SW480 (cell line): ENCODE results near the gene EEF1B2.
"Not testable (repeated sequence)": the region's sequence is repeated elsewhere in the genome, so short reads cannot be mapped to it uniquely, and the experiment has no call there.

Source experiments
- DNase-seq: peaks from one replicate; pipeline ENCODE4 v3.0.0-alpha.2; 2016; ENCODE audit warnings: low spot score

EEF1B2 gene

GRCh38 chr2:206159346-206160124 lies at the start of gene EEF1B2, which contains the start of gene NDUFS1:
TSS of gene EEF1B2 (plus strand) at chr2:206159895. CDS start at chr2:206159980, 85 bp downstream.
TSS of gene NDUFS1 (minus strand) at chr2:206159444. CDS start at chr2:206153678, 5,766 bp downstream.
- DNase-seq, result peak; percentile 96

DNA sequence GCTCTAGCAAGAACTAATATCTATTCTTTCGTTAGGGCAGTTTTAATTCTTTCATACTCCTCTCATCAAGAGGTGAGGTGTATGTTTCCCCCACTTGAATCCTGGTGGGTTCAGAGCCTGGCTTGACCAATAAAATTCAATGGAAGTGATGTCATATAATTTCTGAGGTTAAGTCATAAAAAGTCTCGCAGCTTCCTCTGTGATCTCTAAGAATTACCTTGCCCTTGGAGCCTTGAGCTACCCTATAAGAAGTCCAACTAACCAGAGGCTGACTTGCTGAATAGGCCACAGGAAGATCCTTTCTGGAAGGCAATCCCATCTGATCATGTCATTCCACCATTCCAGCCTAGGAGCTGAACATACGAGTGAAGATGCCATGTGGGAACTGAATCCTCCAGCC lies 47.6 kb upstream of the EEF1B2 start:
- no peak for DNase-seq

- DNase-seq, result no peak
Observed at GRCh38 chr2:206112846-206113547, 46.7 kb upstream of the EEF1B2 start.

GRCh38 chr2:206115026-206115578 lies 44.6 kb upstream of the EEF1B2 start:
- DNase-seq, result no peak

- no peak for DNase-seq
Observed at GRCh38 chr2:206116278-206116677, 43.4 kb upstream of the EEF1B2 start.

- DNase-seq, result not testable (repeated sequence)
Observed at GRCh38 chr2:206122569-206122968, 37.1 kb upstream of the EEF1B2 start.

DNA sequence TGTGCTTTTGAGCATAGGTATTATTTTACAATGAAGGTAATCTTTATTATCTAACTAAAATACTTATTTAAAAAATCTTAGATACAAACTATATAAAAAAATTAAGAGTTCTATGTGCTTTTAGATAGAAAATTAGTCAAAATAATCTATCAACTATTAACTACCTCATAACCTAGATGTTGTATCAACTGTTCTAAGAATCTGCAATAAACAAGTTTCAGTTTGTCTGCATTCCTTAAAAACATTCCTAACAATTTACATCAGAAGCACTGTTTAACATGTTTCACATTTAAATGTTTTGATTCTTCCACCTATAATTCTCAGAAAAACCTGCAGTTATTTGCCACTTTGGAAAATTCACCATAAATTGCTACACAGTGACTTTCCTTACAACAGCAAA lies 33.8 kb upstream of the EEF1B2 start:
- DNase-seq, result no peak

GRCh38 chr2:206127656-206128055 lies 32.0 kb upstream of the EEF1B2 start:
- DNase-seq, result peak; percentile 24

DNA sequence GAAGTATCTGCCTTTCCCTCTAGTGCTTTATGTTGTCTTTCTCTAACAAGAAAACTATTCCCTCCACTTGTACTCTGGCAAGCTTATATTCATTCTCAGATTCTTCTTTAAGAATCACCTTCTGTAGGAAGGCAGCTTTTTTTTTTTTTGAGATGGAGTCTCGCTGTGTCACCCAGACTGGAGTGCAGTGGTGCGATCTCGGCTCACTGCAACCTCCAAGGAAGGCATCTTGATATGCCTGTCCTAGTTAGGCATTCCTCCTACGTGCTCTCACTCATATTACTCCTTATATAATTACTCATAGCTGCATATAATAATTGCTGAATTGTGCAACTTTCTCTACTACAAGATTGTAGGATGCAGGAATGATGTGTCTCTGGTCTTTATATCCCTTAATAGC lies 16.2 kb upstream of the EEF1B2 start:
- DNase-seq, result no peak

- no peak for DNase-seq
Observed at GRCh38 chr2:206144383-206144782, 15.3 kb upstream of the EEF1B2 start.

DNA sequence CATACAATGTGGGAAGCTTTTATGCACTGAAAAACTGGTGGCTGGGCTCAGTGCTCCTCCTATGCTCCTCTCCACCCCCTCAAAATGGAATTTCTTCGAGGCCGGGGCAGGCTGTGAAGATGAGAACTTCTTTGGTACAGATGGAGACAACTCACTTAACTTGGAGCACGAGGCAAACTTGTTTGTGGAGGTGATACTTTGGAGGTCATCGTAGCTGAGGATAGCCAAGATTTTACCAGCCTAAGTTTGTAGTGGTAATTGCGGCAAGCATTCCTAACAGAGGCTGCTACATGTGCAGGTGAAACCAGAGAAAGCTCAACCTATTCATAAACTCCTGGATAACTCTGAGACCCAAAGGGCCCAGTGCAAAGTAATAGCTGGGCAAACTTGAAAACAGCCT lies 14.0 kb upstream of the EEF1B2 start:
- no peak for DNase-seq

DNA sequence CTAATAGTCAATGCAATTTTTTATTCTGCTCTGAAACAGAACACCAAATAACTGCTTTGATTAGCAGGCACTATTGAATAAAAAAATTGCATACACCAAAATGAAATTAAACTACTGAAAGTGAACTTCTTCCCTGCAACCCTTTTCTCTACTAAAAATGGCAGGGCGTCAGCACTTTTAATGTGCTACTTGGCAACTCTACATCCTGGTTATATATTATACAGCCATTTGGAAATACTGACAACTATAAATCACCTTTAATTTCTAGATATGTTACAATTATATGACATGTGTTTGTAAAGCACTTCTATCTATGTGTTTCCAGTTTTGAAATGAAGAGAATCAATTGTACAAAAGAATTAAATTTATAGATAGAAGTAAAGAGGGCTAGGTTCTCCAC lies 10.4 kb upstream of the EEF1B2 start:
- DNase-seq, result no peak

GRCh38 chr2:206150168-206150567 lies 9.5 kb upstream of the EEF1B2 start:
- DNase-seq, result no peak

DNA sequence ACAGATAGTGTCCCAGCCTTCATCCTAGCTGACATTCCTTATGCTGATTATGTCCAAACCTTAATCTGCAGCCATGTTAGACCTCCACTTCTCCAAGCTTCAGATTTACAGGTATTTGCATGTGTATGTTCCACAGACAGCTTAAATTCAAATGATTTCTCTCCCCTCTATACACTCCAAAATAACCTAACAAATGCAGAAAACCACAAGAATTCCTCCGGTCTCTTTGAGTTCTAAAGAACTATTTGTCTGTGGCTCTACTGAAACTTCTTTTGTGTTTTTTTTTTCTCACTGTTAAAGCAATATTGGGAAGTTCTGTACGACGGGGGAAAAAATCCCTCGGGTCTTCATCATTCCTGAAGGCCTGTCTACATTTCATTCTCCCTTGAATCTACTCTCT lies 9.1 kb upstream of the EEF1B2 start:
- no peak for DNase-seq

DNA sequence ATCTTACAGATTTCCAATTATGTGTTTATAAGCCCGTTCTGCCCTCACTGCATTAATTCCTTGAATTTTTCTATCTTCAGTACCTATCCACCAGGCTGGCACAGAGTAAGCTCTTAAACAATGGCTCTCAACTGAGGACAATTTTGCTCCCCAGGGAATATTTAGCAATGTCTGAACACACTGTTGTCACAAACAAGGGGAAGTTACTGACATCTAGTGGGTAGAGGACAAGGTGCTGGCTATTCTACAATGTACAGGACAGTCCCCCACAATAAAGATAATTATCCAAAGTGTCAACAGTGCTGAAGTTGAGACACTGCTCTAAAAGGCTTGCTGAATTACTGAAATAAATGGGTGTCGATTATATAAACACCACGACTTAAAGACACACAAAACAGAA lies 5.5 kb upstream of the EEF1B2 start:
- peak; percentile 50 for DNase-seq

DNA sequence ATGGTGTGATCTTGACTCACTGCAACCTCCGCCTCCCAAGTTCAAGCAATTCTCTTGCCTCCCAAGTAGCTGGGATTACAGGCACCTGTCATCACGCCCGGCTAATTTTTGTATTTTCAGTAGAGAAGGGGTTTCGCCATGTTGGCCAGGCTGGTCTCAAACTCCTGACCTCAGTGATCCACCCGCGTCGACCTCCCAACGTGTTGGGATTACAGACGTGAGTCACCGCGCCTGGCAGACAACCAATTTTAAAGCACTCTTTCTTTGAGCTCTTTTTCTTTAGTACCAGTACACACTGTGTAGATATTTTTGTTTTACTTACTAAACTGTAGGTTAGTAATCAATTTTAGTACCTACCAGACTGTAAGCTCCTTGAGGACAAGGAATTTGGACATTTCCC lies 2.7 kb upstream of the EEF1B2 start:
- not testable (repeated sequence) for DNase-seq

DNA sequence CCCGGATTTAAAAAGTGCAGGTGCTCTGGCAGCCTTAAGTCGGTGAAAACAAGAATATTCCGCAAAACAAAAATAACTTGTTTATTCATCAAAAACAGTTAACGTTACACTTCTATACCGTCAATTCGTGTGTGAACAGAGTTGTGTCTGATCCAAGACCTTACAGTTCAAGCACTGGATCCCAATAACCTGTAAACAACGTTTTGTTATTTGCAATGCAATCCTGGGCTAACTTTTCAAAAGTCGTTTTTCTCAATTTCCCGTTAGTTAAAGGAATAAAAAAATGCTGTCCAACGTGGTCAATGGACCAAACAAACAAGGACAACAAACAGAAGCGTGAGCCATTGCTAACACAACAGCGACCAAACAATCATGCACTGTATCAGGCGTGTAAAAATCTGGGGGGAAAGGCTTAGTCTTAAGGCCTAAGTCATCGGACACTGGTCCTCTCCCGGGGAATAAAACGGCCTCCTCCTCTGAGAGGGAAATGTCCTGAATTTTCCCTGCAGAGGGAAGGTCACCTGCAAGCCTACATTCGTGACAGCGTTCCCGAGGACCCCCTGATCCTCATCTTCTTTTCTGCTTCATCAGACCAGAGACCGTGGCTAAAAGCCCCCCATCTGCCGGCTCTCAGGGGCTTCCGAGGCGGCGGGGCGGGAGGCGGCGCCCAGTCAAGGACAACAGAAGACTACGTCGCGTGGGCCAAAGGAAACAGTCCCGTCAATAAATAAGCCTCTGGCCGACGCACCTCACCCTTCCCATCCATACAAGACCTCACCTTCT lies 941 bp upstream of the EEF1B2 start:
- peak; percentile 56 for DNase-seq

GRCh38 chr2:206160125-206160806 lies 571 bp downstream of the EEF1B2 start:
- no peak for DNase-seq

GRCh38 chr2:206160807-206161179 lies 1.1 kb downstream of the EEF1B2 start:
- DNase-seq, result no peak

- DNase-seq, result not testable (repeated sequence)
Observed at GRCh38 chr2:206162401-206162800, 2.7 kb downstream of the EEF1B2 start.

- no peak for DNase-seq
Observed at GRCh38 chr2:206163251-206163880, 3.7 kb downstream of the EEF1B2 start.
